Astrocyte (in vitro differentiated cells and primary cell): Measurements from ENCODE around the gene OCIAD2.

Source experiments
- EZH2 ChIP-seq: IDR thresholded peaks from 2 replicates; pipeline ENCODE4 v1.6.1; 2012; ENCODE audit warnings: mild to moderate bottlenecking, low read length, inconsistent platforms; ENCODE audit not compliant: insufficient read depth
- TF ChIP-seq, protein P1 (sequence below): IDR thresholded peaks from 2 replicates; pipeline ENCODE4 v1.5.1; 2011; ENCODE audit warnings: low read depth, mild to moderate bottlenecking, inconsistent platforms, low read length, moderate library complexity; ENCODE audit not compliant: insufficient read depth

DNA sequence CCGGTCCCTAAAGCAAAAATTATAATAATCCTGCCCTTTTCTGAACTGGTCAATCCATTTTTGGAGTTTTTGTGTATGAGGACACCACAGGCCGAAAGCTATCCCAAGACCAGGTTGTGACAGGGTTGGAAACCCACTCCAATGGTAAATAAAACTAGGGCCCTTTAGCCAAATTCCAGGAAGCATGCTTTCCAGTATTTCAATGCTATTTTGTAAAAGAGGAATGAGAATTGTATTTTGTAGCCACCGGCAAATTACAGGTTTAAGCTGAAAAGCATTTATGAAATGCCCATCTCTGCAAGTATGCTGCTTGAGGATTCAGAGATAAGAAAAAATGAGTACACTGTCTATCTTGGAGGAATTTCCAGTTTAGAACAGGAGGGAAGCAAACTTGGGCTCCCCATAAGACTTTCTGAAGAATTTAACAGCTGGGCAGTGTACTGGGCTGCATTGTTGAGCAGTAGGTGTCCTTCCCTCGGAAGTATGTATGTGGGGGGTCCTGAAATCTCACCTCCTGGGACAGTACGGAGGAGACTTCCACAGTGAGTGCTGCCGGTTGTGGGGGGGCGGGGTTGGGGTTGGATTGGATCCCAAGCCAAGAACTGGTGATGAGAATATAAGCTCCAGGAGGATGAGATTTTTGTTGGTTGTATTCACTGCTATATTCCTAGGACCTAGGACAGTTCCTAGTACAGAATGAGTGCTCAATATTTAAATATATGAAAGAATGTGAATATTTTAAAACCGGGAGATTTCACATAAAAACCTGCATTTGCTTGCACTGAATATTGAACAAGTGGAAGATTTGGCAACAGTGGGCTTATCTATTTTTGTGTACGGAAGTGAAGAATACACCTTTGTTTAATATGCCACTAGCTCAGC, 26.8 kb downstream of the OCIAD2 start:
- TF ChIP-seq, protein P1, sequence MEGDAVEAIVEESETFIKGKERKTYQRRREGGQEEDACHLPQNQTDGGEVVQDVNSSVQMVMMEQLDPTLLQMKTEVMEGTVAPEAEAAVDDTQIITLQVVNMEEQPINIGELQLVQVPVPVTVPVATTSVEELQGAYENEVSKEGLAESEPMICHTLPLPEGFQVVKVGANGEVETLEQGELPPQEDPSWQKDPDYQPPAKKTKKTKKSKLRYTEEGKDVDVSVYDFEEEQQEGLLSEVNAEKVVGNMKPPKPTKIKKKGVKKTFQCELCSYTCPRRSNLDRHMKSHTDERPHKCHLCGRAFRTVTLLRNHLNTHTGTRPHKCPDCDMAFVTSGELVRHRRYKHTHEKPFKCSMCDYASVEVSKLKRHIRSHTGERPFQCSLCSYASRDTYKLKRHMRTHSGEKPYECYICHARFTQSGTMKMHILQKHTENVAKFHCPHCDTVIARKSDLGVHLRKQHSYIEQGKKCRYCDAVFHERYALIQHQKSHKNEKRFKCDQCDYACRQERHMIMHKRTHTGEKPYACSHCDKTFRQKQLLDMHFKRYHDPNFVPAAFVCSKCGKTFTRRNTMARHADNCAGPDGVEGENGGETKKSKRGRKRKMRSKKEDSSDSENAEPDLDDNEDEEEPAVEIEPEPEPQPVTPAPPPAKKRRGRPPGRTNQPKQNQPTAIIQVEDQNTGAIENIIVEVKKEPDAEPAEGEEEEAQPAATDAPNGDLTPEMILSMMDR, result no peak
- TF ChIP-seq EZH2, result no peak
